Activated naive CD4-positive, alpha-beta T cell treated with anti-CD3 and anti-CD28 coated beads, Interleukin-2, amount 50 U/mL, for 24 hours (primary cell): Measurements from ENCODE around the gene SLC47A1.
"Not testable (repeated sequence)": the region's sequence is repeated elsewhere in the genome, so short reads cannot be mapped to it uniquely, and the experiment has no call there.

Source experiments
- H3K27ac Mint-ChIP-seq: one replicate; pipeline ENCODE4 v1.8.0; 2021; ENCODE audit warnings: mild to moderate bottlenecking, mixed read lengths
- H3K27me3 Mint-ChIP-seq: one replicate; pipeline ENCODE4 v1.8.0; 2021; ENCODE audit warnings: mixed read lengths
- H3K36me3 Mint-ChIP-seq: one replicate; pipeline ENCODE4 v1.8.0; 2021; ENCODE audit warnings: mixed read lengths
- H3K4me1 Mint-ChIP-seq: one replicate; pipeline ENCODE4 v1.8.0; 2021; ENCODE audit warnings: mixed read lengths
- H3K4me3 Mint-ChIP-seq: one replicate; pipeline ENCODE4 v1.8.0; 2021; ENCODE audit warnings: mild to moderate bottlenecking, mixed read lengths
- H3K9me3 Mint-ChIP-seq: one replicate; pipeline ENCODE4 v1.8.0; 2021; ENCODE audit warnings: mixed read lengths

SLC47A1 gene

GRCh38 chr17:19565817-19566575 is 32.3 kb downstream of the SLC47A1 start:
- no peaks in the 10 kb centered on the region for H3K9me3 Mint-ChIP-seq

GRCh38 chr17:19567216-19568015 is 33.8 kb downstream of the SLC47A1 start:
- Mint-ChIP-seq H3K4me1 (peaks cover 4% of the 10 kb centered on the region), H3K36me3 (no peaks in the 10 kb centered on the region), H3K4me3 (no peak overlapping the region), H3K27ac (no peak overlapping the region), H3K9me3 (no peaks in the 10 kb centered on the region), H3K27me3 (peaks cover 2% of the 10 kb centered on the region)

More at GRCh38 chr17:19565817-19566575, 32.3 kb downstream of the SLC47A1 start:
- Mint-ChIP-seq H3K4me3 (no peak overlapping the region), H3K27ac (no peak overlapping the region), H3K4me1 (peaks cover 4% of the 10 kb centered on the region), H3K27me3 (peaks cover 2% of the 10 kb centered on the region), H3K36me3 (no peaks in the 10 kb centered on the region)

- peaks cover 4% of the 10 kb centered on the region for H3K4me1 Mint-ChIP-seq
- H3K27ac Mint-ChIP-seq: no peak overlapping the region
- H3K4me3 Mint-ChIP-seq: no peak overlapping the region
- no peaks in the 10 kb centered on the region for H3K36me3 Mint-ChIP-seq
- no peaks in the 10 kb centered on the region for H3K27me3 Mint-ChIP-seq
- H3K9me3 Mint-ChIP-seq: no peaks in the 10 kb centered on the region
Measured at GRCh38 chr17:19568016-19568350, 34.3 kb downstream of the SLC47A1 start.

- Mint-ChIP-seq H3K4me1 (peaks cover 4% of the 10 kb centered on the region), H3K4me3 (no peak overlapping the region), H3K27ac (no peak overlapping the region), H3K27me3 (peaks cover 1% of the 10 kb centered on the region), H3K9me3 (no peaks in the 10 kb centered on the region), H3K36me3 (no peaks in the 10 kb centered on the region)
Measured at GRCh38 chr17:19569785-19570543, 36.3 kb downstream of the SLC47A1 start.

- Mint-ChIP-seq H3K27me3 (peaks cover 1% of the 10 kb centered on the region), H3K9me3 (no peaks in the 10 kb centered on the region), H3K4me1 (peaks cover 4% of the 10 kb centered on the region), H3K4me3 (no peak overlapping the region), H3K27ac (no peak overlapping the region), H3K36me3 (no peaks in the 10 kb centered on the region)
Measured at GRCh38 chr17:19570544-19571062, 36.9 kb downstream of the SLC47A1 start.

DNA sequence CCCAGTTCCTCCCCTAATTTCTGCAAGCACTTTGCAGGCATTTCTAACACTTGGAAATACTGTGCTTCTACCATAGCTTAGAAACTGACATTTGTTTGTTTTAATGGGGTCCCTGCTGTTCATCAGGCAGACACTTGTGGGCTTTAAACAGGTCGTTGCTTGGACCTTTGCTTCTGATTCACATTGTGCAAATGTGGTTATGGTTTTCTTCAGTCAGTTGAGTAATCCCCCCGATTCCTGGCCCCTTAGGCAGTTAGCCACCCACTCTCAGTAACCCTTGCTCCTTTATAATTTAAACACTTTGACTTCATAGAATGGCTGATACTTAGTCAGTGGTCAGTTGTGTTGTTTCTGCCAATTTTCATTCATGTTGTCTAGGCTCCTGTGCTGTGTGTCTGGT is 39.4 kb downstream of the SLC47A1 start:
- no peaks in the 10 kb centered on the region for H3K9me3 Mint-ChIP-seq
- H3K27me3 Mint-ChIP-seq: peaks cover 2% of the 10 kb centered on the region
- H3K4me3 Mint-ChIP-seq: no peak overlapping the region
- no peaks in the 10 kb centered on the region for H3K36me3 Mint-ChIP-seq
- no peak overlapping the region for H3K27ac Mint-ChIP-seq
- H3K4me1 Mint-ChIP-seq: peaks cover 4% of the 10 kb centered on the region

DNA sequence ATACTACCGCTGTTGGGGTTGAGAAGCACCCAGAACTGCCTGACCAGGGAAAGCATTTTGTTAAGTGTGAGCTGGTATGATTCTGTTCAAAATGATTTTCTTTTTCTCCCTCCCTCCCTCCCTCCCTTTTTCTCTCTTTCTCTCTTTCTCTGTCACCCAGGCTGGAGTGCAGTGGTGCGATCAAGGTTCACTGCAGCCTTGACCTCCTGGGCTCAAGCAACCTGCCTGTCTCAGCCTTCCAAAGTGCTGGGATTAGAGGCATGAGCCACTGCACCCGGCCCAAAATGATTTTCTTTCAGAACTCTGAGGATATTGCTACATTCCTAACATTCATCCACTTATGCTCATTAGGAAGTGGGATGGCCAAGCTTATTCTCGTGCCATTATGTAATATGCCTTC is 41.3 kb downstream of the SLC47A1 start:
- no peak overlapping the region for H3K27ac Mint-ChIP-seq
- no peaks in the 10 kb centered on the region for H3K36me3 Mint-ChIP-seq
- H3K4me1 Mint-ChIP-seq: peaks cover under 1% of the 10 kb centered on the region

GRCh38 chr17:19578545-19578944 is 44.9 kb downstream of the SLC47A1 start:
- H3K27ac Mint-ChIP-seq: no peak overlapping the region

More for the DNA sequence above, 41.3 kb downstream of the SLC47A1 start:
- Mint-ChIP-seq H3K27me3 (peaks cover 10% of the 10 kb centered on the region), H3K9me3 (no peaks in the 10 kb centered on the region), H3K4me3 (no peak overlapping the region)

GRCh38 chr17:19579192-19579761 is 45.6 kb downstream of the SLC47A1 start:
- no peak overlapping the region for H3K4me3 Mint-ChIP-seq
- peaks cover 21% of the 10 kb centered on the region for H3K27me3 Mint-ChIP-seq
- no peaks in the 10 kb centered on the region for H3K9me3 Mint-ChIP-seq
- no peak overlapping the region for H3K27ac Mint-ChIP-seq
- no peaks in the 10 kb centered on the region for H3K4me1 Mint-ChIP-seq
- H3K36me3 Mint-ChIP-seq: no peaks in the 10 kb centered on the region

More at GRCh38 chr17:19578545-19578944, 44.9 kb downstream of the SLC47A1 start:
- Mint-ChIP-seq H3K36me3 (no peaks in the 10 kb centered on the region), H3K27me3 (peaks cover 21% of the 10 kb centered on the region), H3K4me3 (no peak overlapping the region), H3K4me1 (no peaks in the 10 kb centered on the region), H3K9me3 (no peaks in the 10 kb centered on the region)

- Mint-ChIP-seq H3K4me3 (peak overlapping the region; percentile 66), H3K4me1 (no peaks in the 10 kb centered on the region), H3K36me3 (no peaks in the 10 kb centered on the region), H3K9me3 (no peaks in the 10 kb centered on the region), H3K27me3 (peaks cover 21% of the 10 kb centered on the region), H3K27ac (no peak overlapping the region)
Measured at GRCh38 chr17:19579867-19580565, 46.4 kb downstream of the SLC47A1 start.

- H3K36me3 Mint-ChIP-seq, H3K4me1 Mint-ChIP-seq, H3K4me3 Mint-ChIP-seq, H3K9me3 Mint-ChIP-seq, H3K27ac Mint-ChIP-seq: not testable (repeated sequence)
- H3K27me3 Mint-ChIP-seq: peaks cover 21% of the 10 kb centered on the region
Measured at GRCh38 chr17:19580566-19580920, 46.9 kb downstream of the SLC47A1 start.

- H3K4me1 Mint-ChIP-seq, H3K9me3 Mint-ChIP-seq, H3K27ac Mint-ChIP-seq, H3K36me3 Mint-ChIP-seq, H3K4me3 Mint-ChIP-seq: not testable (repeated sequence)
- H3K27me3 Mint-ChIP-seq: peaks cover 21% of the 10 kb centered on the region
Measured at GRCh38 chr17:19582152-19582551, 48.5 kb downstream of the SLC47A1 start.

GRCh38 chr17:19583871-19584270 is 50.2 kb downstream of the SLC47A1 start:
- Mint-ChIP-seq H3K4me1 (no peaks in the 10 kb centered on the region), H3K4me3 (no peak overlapping the region), H3K27ac (no peak overlapping the region), H3K9me3 (no peaks in the 10 kb centered on the region), H3K36me3 (no peaks in the 10 kb centered on the region), H3K27me3 (peaks cover 13% of the 10 kb centered on the region)

DNA sequence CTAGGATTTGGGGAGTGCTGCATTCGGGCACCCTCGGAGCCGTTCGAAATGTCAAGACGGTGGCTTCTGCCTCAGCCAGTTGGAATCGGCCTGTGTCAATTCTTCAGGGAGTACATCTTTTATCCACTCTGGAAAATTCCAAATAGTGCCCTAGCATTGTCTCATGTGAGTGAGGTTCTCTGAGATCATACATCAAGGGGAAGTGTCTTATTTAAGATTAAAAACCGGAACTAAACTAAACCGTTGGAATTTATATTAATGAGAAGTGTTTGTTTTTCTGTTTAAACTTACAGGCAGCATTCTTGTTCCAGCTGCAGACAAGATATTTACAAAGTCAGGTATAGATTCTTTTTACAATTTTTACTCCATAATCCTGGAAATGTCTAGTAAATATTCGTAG is 56.8 kb downstream of the SLC47A1 start:
- Mint-ChIP-seq H3K9me3 (no peaks in the 10 kb centered on the region), H3K27ac (no peak overlapping the region), H3K36me3 (no peaks in the 10 kb centered on the region), H3K4me3 (no peak overlapping the region), H3K27me3 (no peaks in the 10 kb centered on the region), H3K4me1 (no peaks in the 10 kb centered on the region)
